Keratinocyte (primary cell): Measurements from ENCODE around the gene NUP214. TPM values are rescaled to one million over a fixed set of nuclear protein-coding genes. Genes with fewer than 3 reads are reported as not detected.

ENCODE experiments used
- DNase-seq: peaks from one replicate; pipeline ENCODE4 v3.0.0-alpha.2; 2011; ENCODE audit warnings: low read depth, missing footprints, low spot score
- FAIRE-seq: peaks from 2 replicates; lab custom pipeline; 2011; peaks lifted over from hg19 to GRCh38; lab: Jason Lieb, UNC
- H2AFZ ChIP-seq: 2 replicates; pipeline ENCODE4 v1.6.0; 2012; ENCODE audit warnings: low read length, control low read depth, inconsistent platforms; ENCODE audit not compliant: control insufficient read depth
- H3K27ac ChIP-seq: 2 replicates; pipeline ENCODE4 v1.5.1; 2011; ENCODE audit warnings: low read length; ENCODE audit not compliant: control insufficient read depth, insufficient read depth
- H3K27me3 ChIP-seq: 3 replicates; pipeline ENCODE4 v1.6.0; 2011; ENCODE audit warnings: low read length; ENCODE audit not compliant: control insufficient read depth, insufficient read depth; ENCODE audit errors: extremely low read depth
- H3K36me3 ChIP-seq, 2 experiments: 2 replicates in 1 of 2; 3 replicates in 1 of 2; pipeline ENCODE4 v1.5.1; 2011; ENCODE audit warnings: low read length in 2 of 2, mild to moderate bottlenecking in 1 of 2; ENCODE audit not compliant: control insufficient read depth in 2 of 2, insufficient read depth in 2 of 2; ENCODE audit errors: extremely low read depth in 1 of 2
- H3K4me1 ChIP-seq: 3 replicates; pipeline ENCODE4 v1.5.1; 2011; ENCODE audit warnings: low read length; ENCODE audit not compliant: control insufficient read depth, insufficient read depth; ENCODE audit errors: extremely low read depth
- H3K4me2 ChIP-seq: 3 replicates; pipeline ENCODE4 v1.6.0; 2011; ENCODE audit warnings: low read depth, low read length; ENCODE audit not compliant: control insufficient read depth, insufficient read depth; ENCODE audit errors: extremely low read depth
- H3K4me3 ChIP-seq, 3 experiments: fragments of 200-600 bp in 1 of 3; sonication (generic) in 1 of 3; 2 replicates in 2 of 3; 3 replicates in 1 of 3; pipeline ENCODE4 v1.5.1; 2011 to 2016; ENCODE audit warnings: low read length in 3 of 3, mild to moderate bottlenecking in 3 of 3, control low read depth in 2 of 3, inconsistent platforms in 1 of 3, low read depth in 1 of 3, mixed read lengths in 1 of 3, mixed run types in 1 of 3, moderate library complexity in 1 of 3; ENCODE audit not compliant: control insufficient read depth in 2 of 3, insufficient read depth in 2 of 3; ENCODE audit errors: extremely low read depth in 1 of 3
- H3K79me2 ChIP-seq: 2 replicates; pipeline ENCODE4 v1.6.0; 2012; ENCODE audit warnings: low read length; ENCODE audit not compliant: control insufficient read depth, insufficient read depth
- H3K9ac ChIP-seq: 3 replicates; pipeline ENCODE4 v1.6.0; 2011; ENCODE audit warnings: low read length; ENCODE audit not compliant: control insufficient read depth, insufficient read depth; ENCODE audit errors: extremely low read depth
- H3K9me1 ChIP-seq: 3 replicates; pipeline ENCODE4 v1.6.0; 2011; ENCODE audit warnings: low read length; ENCODE audit not compliant: control insufficient read depth, insufficient read depth; ENCODE audit errors: extremely low read depth
- H3K9me3 ChIP-seq: 2 replicates; pipeline ENCODE4 v1.5.1; 2012; ENCODE audit warnings: low read depth, low read length; ENCODE audit not compliant: control insufficient read depth
- H4K20me1 ChIP-seq: 3 replicates; pipeline ENCODE4 v1.6.0; 2011; ENCODE audit warnings: low read length; ENCODE audit not compliant: control insufficient read depth, insufficient read depth; ENCODE audit errors: extremely low read depth
- CTCF ChIP-seq, 3 experiments: IDR thresholded peaks in 1 of 3; conservative IDR thresholded peaks in 1 of 3; optimal IDR thresholded peaks in 1 of 3; 2 replicates in 2 of 3; 3 replicates in 1 of 3; pipeline versions ENCODE3 to v1.5.1; 2011; ENCODE audit warnings: low read length in 3 of 3, mild to moderate bottlenecking in 3 of 3, moderate library complexity in 2 of 3, control low read depth in 1 of 3, inconsistent platforms in 1 of 3; ENCODE audit not compliant: insufficient read depth in 2 of 3; ENCODE audit errors: extremely low read depth in 1 of 3
- EZH2 ChIP-seq: IDR thresholded peaks from one replicate; pipeline ENCODE4 v1.6.1; 2012; ENCODE audit warnings: inconsistent platforms, mild to moderate bottlenecking, low read length, moderate library complexity
- dilution Hi-C: fragments of 300-500 bp; cut with MboI; formaldehyde crosslinking; loops from one replicate; pipeline ENCODE4 v1.7.0; 2020; ENCODE audit warnings: low sequenced_read_pairs; ENCODE audit not compliant: extremely low pct_ligation_motif_present
- polyA plus RNA-seq, 5 experiments: library from polyadenylated mRNA; depleted of rRNA in 3 of 5; stranded (reverse) in 3 of 5; stranded (forward) in 1 of 5; unstranded in 1 of 5; fragments of >200 nt; gene quantifications; 1 replicate in 1 of 5; 2 replicates in 3 of 5; 3 replicates in 1 of 5; pipeline versions ENCODE4 v1.2.1 to v1.2.3, GENCODE V29; 2011 to 2012; ENCODE audit warnings: missing spikeins in 2 of 5, low read depth in 1 of 5, low replicate concordance in 1 of 5

Gene NUP214
- polyA plus RNA-seq, 1 donor (not counting 4 experiments of a cell fraction or from before 2014, with no cell fraction given), result 7.3 TPM

DNA sequence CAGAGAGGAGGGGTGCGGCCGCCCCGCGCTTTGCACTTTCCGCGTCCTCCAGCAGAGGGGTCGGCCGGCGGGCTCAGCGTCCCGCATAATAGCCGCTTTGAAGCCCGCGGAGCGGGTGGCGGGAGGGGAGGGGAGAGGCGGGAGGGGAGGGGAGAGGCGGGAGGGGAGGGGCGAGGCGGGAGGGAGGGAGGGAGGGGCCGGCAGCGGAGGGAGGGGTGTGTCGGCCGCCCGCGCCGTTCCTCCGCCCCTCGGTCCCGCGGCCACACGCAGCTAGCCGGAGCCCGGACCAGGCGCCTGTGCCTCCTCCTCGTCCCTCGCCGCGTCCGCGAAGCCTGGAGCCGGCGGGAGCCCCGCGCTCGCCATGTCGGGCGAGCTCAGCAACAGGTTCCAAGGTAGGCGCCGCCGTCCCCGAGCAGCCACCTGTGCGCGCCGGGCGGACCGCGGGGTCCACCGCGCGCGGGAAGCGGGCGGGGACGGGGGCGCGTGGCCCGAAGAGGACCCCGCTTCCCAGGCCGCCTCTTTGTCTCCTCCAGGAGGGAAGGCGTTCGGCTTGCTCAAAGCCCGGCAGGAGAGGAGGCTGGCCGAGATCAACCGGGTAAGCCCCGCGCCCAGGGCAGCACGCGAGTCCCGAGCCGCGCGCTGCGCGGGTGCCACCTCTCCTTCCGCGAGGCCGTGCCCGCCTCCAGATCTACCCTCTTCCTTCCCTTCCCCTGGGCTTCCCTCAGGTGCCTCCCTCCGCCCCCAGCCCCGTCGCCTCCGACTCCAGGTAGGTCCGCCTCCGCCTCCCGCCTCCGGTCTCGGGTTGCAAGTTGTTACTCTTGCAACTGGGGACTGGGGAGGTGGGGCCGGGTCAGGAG is 28.9 kb upstream of the NUP214 start, which contains the start of gene AIF1L:
TSS of gene AIF1L (plus strand) at position 263 of the 857 bp plus-strand sequence. CDS start at position 362, 99 bp downstream.
- no peaks in the 10 kb centered on the region for H3K9me1 ChIP-seq
- no peaks in the 10 kb centered on the region for H3K36me3 ChIP-seq
- H3K4me1 ChIP-seq, result peaks cover 6% of the 10 kb centered on the region
- DNase-seq (peak; percentile 45), FAIRE-seq (no peak)
- peak within 1 kb of the TSS; percentile 33 to 49 (median 48) for H3K4me3 ChIP-seq
- peaks cover 40% of the 10 kb centered on the region for H3K27me3 ChIP-seq
- H2AFZ ChIP-seq, result peak within 1 kb of the TSS; percentile 30
- H3K9ac ChIP-seq, result no peak within 1 kb of the TSS
- peak within 1 kb of the TSS; percentile 76 for H3K4me2 ChIP-seq
- no peaks in the 10 kb centered on the region for H3K9me3 ChIP-seq
- no peaks in the 10 kb centered on the region for H4K20me1 ChIP-seq
- dilution Hi-C loops, result no loop called here
- TF ChIP-seq CTCF (optimal IDR thresholded peaks at IDR 0.05 in 1 of 3, IDR thresholded peaks at IDR 0.05 in 1 of 3, conservative IDR thresholded peaks at IDR 0.05 in 1 of 3; ENCODE audit: extremely low read depth in 1 of 3, insufficient read depth in 2 of 3, low read length in 3 of 3) (no peak), EZH2 (peak; percentile 84)
- no peak within 1 kb of the TSS for H3K27ac ChIP-seq
- no peaks in the 10 kb centered on the region for H3K79me2 ChIP-seq

GRCh38 chr9:131097126-131097947 is 28.0 kb upstream of the NUP214 start:
- peaks cover 6% of the 10 kb centered on the region for H3K4me1 ChIP-seq
- peaks cover 40% of the 10 kb centered on the region for H3K27me3 ChIP-seq
- H4K20me1 ChIP-seq, result no peaks in the 10 kb centered on the region
- H3K9me3 ChIP-seq, result no peaks in the 10 kb centered on the region
- H3K27ac ChIP-seq, result no peak overlapping the region
- dilution Hi-C loops, result no loop called here
- FAIRE-seq (no peak), DNase-seq (no peak)
- H2AFZ ChIP-seq, result no peak overlapping the region
- TF ChIP-seq EZH2 (no peak), CTCF (optimal IDR thresholded peaks at IDR 0.05 in 1 of 3, IDR thresholded peaks at IDR 0.05 in 1 of 3, conservative IDR thresholded peaks at IDR 0.05 in 1 of 3; ENCODE audit: extremely low read depth in 1 of 3, insufficient read depth in 2 of 3, low read length in 3 of 3) (no peak)
- H3K9ac ChIP-seq, result no peak overlapping the region
- H3K4me2 ChIP-seq, result peak overlapping the region; percentile 76
- no peaks in the 10 kb centered on the region for H3K9me1 ChIP-seq
- H3K36me3 ChIP-seq, result no peaks in the 10 kb centered on the region
- no peaks in the 10 kb centered on the region for H3K79me2 ChIP-seq
- peak overlapping the region in 1 of 3 experiments; percentile 48 for H3K4me3 ChIP-seq
